Gastrocnemius medialis (tissue), 4 donors: ENCODE results near the gene NNT.

Source experiments
- CTCF ChIP-seq, 5 experiments: fragments of 450-650 bp in 3 of 5; fragments of 200-600 bp in 2 of 5; sonication (generic) in 2 of 5; IDR thresholded peaks in 4 of 5; conservative IDR thresholded peaks in 1 of 5; 1 replicate in 4 of 5; 2 replicates in 1 of 5; pipeline ENCODE4 v1.5.1; 2016 to 2019; ENCODE audit warnings: antibody characterized with exemption in 5 of 5, mild to moderate bottlenecking in 3 of 5, moderate library complexity in 3 of 5
- POLR2A ChIP-seq, 2 donors: fragments of 450-650 bp; IDR thresholded peaks; one replicate each; pipeline ENCODE4 v1.6.1; 2017; ENCODE audit warnings: antibody characterized with exemption in 2 of 2, mild to moderate bottlenecking in 2 of 2, moderate library complexity in 2 of 2

DNA sequence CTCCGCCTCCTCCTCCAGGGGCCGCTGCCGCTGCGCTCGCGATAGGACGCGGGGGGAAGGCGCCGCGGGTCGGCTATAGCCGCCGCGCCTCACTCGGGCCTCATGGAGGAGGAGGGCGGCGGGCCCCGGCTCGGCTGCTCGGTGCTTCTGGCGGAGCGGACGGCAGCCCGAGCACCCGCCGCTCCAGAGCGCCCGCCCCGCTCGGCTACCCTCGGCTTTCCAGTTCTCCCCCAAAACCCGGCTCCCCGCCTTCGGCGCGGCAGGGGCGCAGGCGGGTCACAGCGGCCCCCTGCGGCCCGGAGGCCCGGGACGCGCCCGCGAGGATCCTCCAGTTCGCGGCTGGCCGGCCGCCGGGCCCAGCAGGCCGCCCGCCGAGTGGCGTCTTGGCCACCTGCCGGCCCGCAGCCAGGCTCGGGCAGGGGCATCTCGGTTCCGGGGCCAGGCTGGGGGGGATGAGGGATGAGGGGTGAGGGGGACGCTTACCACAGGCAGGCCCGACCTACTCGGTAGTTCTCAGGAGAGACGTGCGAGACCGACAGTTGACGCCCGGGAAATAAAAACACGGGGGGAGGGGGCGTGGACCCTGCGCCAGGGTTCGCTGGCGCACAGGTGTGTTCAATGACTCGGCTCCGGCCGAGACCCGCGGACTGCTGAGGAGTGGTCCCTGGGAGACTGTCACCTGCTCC lies 46.0 kb upstream of the NNT start, which contains the start of gene PAIP1:
- TF ChIP-seq POLR2A (IDR thresholded peaks at IDR 0.05) (peak; percentile 6 to 39), CTCF (IDR thresholded peaks at IDR 0.05 in 4 of 5, conservative IDR thresholded peaks at IDR 0.05 in 1 of 5) (peak; percentile 33 to 85 (median 78))
